Progenitor cell of endocrine pancreas (in vitro differentiated cells): Measurements from ENCODE around the gene FGR. TPM values are rescaled to one million over a fixed set of nuclear protein-coding genes. Genes with fewer than 3 reads are reported as not detected.
"Not testable (repeated sequence)": the region's sequence is repeated elsewhere in the genome, so short reads cannot be mapped to it uniquely, and the experiment has no call there.

Experiments used
- DNase-seq: peaks from one replicate; pipeline ENCODE4 v3.0.0; 2021; ENCODE audit warnings: low spot score; ENCODE audit not compliant: unreplicated experiment
- H3K27ac Mint-ChIP-seq: 2 replicates; pipeline ENCODE4 v1.8.0; 2021; ENCODE audit warnings: mild to moderate bottlenecking, moderate library complexity, mixed read lengths
- H3K27me3 Mint-ChIP-seq: 2 replicates; pipeline ENCODE4 v1.8.0; 2021; ENCODE audit warnings: mixed read lengths
- H3K36me3 Mint-ChIP-seq: 2 replicates; pipeline ENCODE4 v1.8.0; 2022; ENCODE audit warnings: mixed read lengths; ENCODE audit not compliant: insufficient read depth
- H3K4me1 Mint-ChIP-seq: 2 replicates; pipeline ENCODE4 v1.8.0; 2021; ENCODE audit warnings: low read depth, mixed read lengths
- H3K4me3 Mint-ChIP-seq: 2 replicates; pipeline ENCODE4 v1.8.0; 2021; ENCODE audit warnings: low read depth, mild to moderate bottlenecking, moderate library complexity, mixed read lengths
- H3K9me3 Mint-ChIP-seq: 2 replicates; pipeline ENCODE4 v1.8.0; 2021; ENCODE audit warnings: low read depth, mixed read lengths
- CTCF ChIP-seq: fragments of 200-600 bp; sonication (generic); IDR thresholded peaks from one replicate; pipeline ENCODE4 v1.5.0; 2021; ENCODE audit warnings: antibody characterized with exemption, mild to moderate bottlenecking; ENCODE audit not compliant: unreplicated experiment
- total RNA-seq: library from RNA; stranded (reverse); gene quantifications from 2 replicates; pipeline ENCODE4 v1.2.1, GENCODE V29; 2021

Gene FGR
- total RNA-seq, 1 donor from 2014 or later, result not detected

- Mint-ChIP-seq H3K4me3 (no peak overlapping the region), H3K27ac (no peak overlapping the region), H3K4me1 (no peaks in the 10 kb centered on the region)
Observed at GRCh38 chr1:27633298-27633610, 1.7 kb downstream of the FGR start.

GRCh38 chr1:27632387-27633297, 2.3 kb downstream of the FGR start:
- Mint-ChIP-seq H3K27me3 (peaks cover 70% of the 10 kb centered on the region), H3K4me1 (no peaks in the 10 kb centered on the region), H3K4me3 (no peak overlapping the region), H3K9me3 (no peaks in the 10 kb centered on the region), H3K27ac (no peak overlapping the region), H3K36me3 (no peaks in the 10 kb centered on the region)
- no peak for DNase-seq
- no peak for TF ChIP-seq CTCF

More at GRCh38 chr1:27633298-27633610, 1.7 kb downstream of the FGR start:
- no peaks in the 10 kb centered on the region for H3K36me3 Mint-ChIP-seq
- TF ChIP-seq CTCF, result no peak
- H3K27me3 Mint-ChIP-seq, result peaks cover 75% of the 10 kb centered on the region
- no peaks in the 10 kb centered on the region for H3K9me3 Mint-ChIP-seq
- no peak for DNase-seq

- Mint-ChIP-seq H3K27me3 (peaks cover 61% of the 10 kb centered on the region), H3K9me3 (no peaks in the 10 kb centered on the region), H3K36me3 (no peaks in the 10 kb centered on the region), H3K4me1 (no peaks in the 10 kb centered on the region), H3K27ac (no peak overlapping the region), H3K4me3 (no peak overlapping the region)
- DNase-seq, result no peak
- no peak for TF ChIP-seq CTCF
Observed at GRCh38 chr1:27630859-27631491, 4.0 kb downstream of the FGR start.

GRCh38 chr1:27628712-27629111, 6.3 kb downstream of the FGR start:
- Mint-ChIP-seq H3K4me1 (no peaks in the 10 kb centered on the region), H3K9me3 (no peaks in the 10 kb centered on the region), H3K4me3 (no peak overlapping the region), H3K27ac (no peak overlapping the region), H3K27me3 (peaks cover 50% of the 10 kb centered on the region), H3K36me3 (no peaks in the 10 kb centered on the region)
- no peak for TF ChIP-seq CTCF
- DNase-seq, result no peak

- not testable (repeated sequence) for H3K4me1 Mint-ChIP-seq, DNase-seq, H3K36me3 Mint-ChIP-seq, H3K9me3 Mint-ChIP-seq, H3K4me3 Mint-ChIP-seq, H3K27ac Mint-ChIP-seq
- peaks cover 40% of the 10 kb centered on the region for H3K27me3 Mint-ChIP-seq
Observed at GRCh38 chr1:27627733-27628132, 7.3 kb downstream of the FGR start.
